ENCODE measurements around the gene NPTXR.

GRCh38 chr22:38868886-38869381 lies 25.1 kb upstream of the NPTXR start:
- TF ChIP-seq TP53 (CRISPR knock-in tag; IDR thresholded peaks at IDR 0.05), result no peak
- TF ChIP-seq FOXK1 (CRISPR knock-in tag; IDR thresholded peaks at IDR 0.05), result no peak
- peak; percentile 88 for TF ChIP-seq CTCF (IDR thresholded peaks at IDR 0.05)
- no peak for TF ChIP-seq CBFB (CRISPR knock-in tag; IDR thresholded peaks at IDR 0.05; ENCODE audit: low read depth)
- no peak for TF ChIP-seq ZNF263 (CRISPR knock-in tag; IDR thresholded peaks at IDR 0.05; ENCODE audit: low read depth)
- TF ChIP-seq ZNF219 (CRISPR knock-in tag; IDR thresholded peaks at IDR 0.05; ENCODE audit: borderline replicate concordance), result no peak
- TF ChIP-seq ATF2 (CRISPR knock-in tag; IDR thresholded peaks at IDR 0.05; ENCODE audit: borderline replicate concordance, low read depth), result no peak
- TF ChIP-seq ZBTB43 (CRISPR knock-in tag; IDR thresholded peaks at IDR 0.05), result no peak
- no peak for TF ChIP-seq ARID4B (CRISPR knock-in tag; IDR thresholded peaks at IDR 0.05; ENCODE audit: borderline replicate concordance)
- TF ChIP-seq STAT6 (CRISPR knock-in tag; conservative IDR thresholded peaks at IDR 0.05; ENCODE audit: low read depth), result no peak
- TF ChIP-seq NFE2L1 (CRISPR knock-in tag; IDR thresholded peaks at IDR 0.05), result no peak
- TF ChIP-seq ZNF232 (CRISPR knock-in tag; IDR thresholded peaks at IDR 0.05), result no peak

Data from WTC11 (cell line).